ENCODE data around the gene DYNC1I1. TPM values are rescaled to one million over a fixed set of nuclear protein-coding genes. Genes with fewer than 3 reads are reported as not detected.
A peak's percentile ranks its signal among the peaks of the same experiment; 100 is the strongest.

Gene DYNC1I1
- total RNA-seq, 1 experiment from 2014 or later = not detected

DNA sequence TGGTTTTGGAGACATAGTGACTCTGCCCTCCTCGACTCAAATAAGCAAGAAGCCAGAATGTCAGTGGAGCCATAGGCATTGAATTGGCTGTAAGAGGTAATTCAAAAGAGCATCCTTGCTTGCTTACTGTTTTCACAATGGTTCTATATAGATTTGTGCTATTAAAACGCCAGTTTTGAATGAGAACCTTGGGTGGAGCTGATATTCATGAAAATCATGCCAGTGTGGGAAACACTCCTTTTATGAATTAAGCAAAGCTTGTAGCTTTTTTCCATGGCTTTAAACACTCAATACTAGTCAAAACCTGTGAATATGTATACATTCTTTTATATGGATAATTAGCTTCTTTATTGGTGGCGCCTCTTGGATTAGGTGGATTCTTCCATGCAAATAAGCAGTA, 297.0 kb downstream of the DYNC1I1 start:
- no TSS peak for BruUV-seq (replicated peaks)
- no peak for DNase-seq (ENCODE audit: unreplicated experiment)
- CTCF ChIA-PET = interaction anchor here (0.6 kb wide), 2 partner anchors 759 to 1626 kb away, joined by 3 to 4 read pairs; no protein-coding TSS in a partner anchor

GRCh38 chr7:96074871-96075270, 302.5 kb downstream of the DYNC1I1 start:
- no peaks in the 10 kb centered on the region for H3K36me3 Mint-ChIP-seq (ENCODE audit: insufficient read depth, unreplicated experiment)
- DNase-seq (ENCODE audit: unreplicated experiment) = no peak
- no peak overlapping the region for H3K27ac Mint-ChIP-seq (ENCODE audit: low read depth, unreplicated experiment)
- no peak overlapping the region for H3K4me3 Mint-ChIP-seq (ENCODE audit: unreplicated experiment)
- ChIA-PET POLR2A (no interaction called here), CTCF (interaction anchor here (0.6 to 4.3 kb wide), 18 partner anchors 11 to 1009 kb away, joined by 3 to 36 read pairs (median 4); no protein-coding TSS in a partner anchor)
- TF ChIP-seq, protein P1, sequence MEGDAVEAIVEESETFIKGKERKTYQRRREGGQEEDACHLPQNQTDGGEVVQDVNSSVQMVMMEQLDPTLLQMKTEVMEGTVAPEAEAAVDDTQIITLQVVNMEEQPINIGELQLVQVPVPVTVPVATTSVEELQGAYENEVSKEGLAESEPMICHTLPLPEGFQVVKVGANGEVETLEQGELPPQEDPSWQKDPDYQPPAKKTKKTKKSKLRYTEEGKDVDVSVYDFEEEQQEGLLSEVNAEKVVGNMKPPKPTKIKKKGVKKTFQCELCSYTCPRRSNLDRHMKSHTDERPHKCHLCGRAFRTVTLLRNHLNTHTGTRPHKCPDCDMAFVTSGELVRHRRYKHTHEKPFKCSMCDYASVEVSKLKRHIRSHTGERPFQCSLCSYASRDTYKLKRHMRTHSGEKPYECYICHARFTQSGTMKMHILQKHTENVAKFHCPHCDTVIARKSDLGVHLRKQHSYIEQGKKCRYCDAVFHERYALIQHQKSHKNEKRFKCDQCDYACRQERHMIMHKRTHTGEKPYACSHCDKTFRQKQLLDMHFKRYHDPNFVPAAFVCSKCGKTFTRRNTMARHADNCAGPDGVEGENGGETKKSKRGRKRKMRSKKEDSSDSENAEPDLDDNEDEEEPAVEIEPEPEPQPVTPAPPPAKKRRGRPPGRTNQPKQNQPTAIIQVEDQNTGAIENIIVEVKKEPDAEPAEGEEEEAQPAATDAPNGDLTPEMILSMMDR (IDR thresholded peaks at IDR 0.05; ENCODE audit: unreplicated experiment) = no peak
- no TSS peak for BruUV-seq (replicated peaks)
- peaks cover 77% of the 10 kb centered on the region for H3K27me3 Mint-ChIP-seq (ENCODE audit: insufficient read depth, unreplicated experiment)
- peaks cover 7% of the 10 kb centered on the region for H3K4me1 Mint-ChIP-seq (ENCODE audit: insufficient read depth, unreplicated experiment)
- intact Hi-C loops (cut with micrococcal nuclease) = loop anchor here (1.0 to 10.0 kb wide), 7 partner anchors 100 to 990 kb away; partner anchors contain the start of gene SLC25A13
- H3K9me3 Mint-ChIP-seq (ENCODE audit: unreplicated experiment) = no peaks in the 10 kb centered on the region

More for the DNA sequence above, 297.0 kb downstream of the DYNC1I1 start:
- intact Hi-C loops (cut with micrococcal nuclease) = no loop called here
- no peaks in the 10 kb centered on the region for H3K9me3 Mint-ChIP-seq (ENCODE audit: unreplicated experiment)
- POLR2A ChIA-PET = no interaction called here
- peaks cover 94% of the 10 kb centered on the region for H3K27me3 Mint-ChIP-seq (ENCODE audit: insufficient read depth, unreplicated experiment)
- no peaks in the 10 kb centered on the region for H3K36me3 Mint-ChIP-seq (ENCODE audit: insufficient read depth, unreplicated experiment)
- no peaks in the 10 kb centered on the region for H3K4me1 Mint-ChIP-seq (ENCODE audit: insufficient read depth, unreplicated experiment)
- no peak overlapping the region for H3K4me3 Mint-ChIP-seq (ENCODE audit: unreplicated experiment)
- no peak overlapping the region for H3K27ac Mint-ChIP-seq (ENCODE audit: low read depth, unreplicated experiment)
- TF ChIP-seq, protein P1 (IDR thresholded peaks at IDR 0.05; ENCODE audit: unreplicated experiment) = no peak

- TF ChIP-seq, protein P1 (IDR thresholded peaks at IDR 0.05; ENCODE audit: unreplicated experiment) = peak; percentile 91
- H3K4me1 Mint-ChIP-seq (ENCODE audit: insufficient read depth, unreplicated experiment) = peaks cover 7% of the 10 kb centered on the region
These were observed 303.4 kb downstream of the DYNC1I1 start for GRCh38 chr7:96075510-96076349.

DNA sequence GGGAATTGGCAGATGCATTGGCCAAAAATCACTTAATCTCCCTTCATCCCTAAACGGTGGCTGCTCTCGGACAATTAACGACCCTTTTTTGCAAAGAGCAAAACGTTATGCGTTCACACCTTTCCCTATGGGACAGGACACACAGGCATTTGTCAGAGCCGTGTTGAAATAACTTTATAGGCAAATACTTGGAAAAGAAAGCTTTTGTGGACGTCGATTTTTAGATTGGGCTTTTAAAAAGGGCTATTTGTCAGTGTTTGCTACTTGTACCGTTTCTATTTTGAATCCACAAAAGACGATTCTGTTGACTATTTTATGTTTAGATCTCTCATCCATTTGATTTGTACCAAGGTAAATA, 304.0 kb downstream of the DYNC1I1 start:
- CTCF ChIA-PET = interaction anchor here (0.6 to 4.3 kb wide), 24 partner anchors 9 to 1288 kb away, joined by 3 to 36 read pairs (median 3); no protein-coding TSS in a partner anchor
- POLR2A ChIA-PET = no interaction called here
- no TSS peak for BruUV-seq (replicated peaks)
- TF ChIP-seq, protein P1 (IDR thresholded peaks at IDR 0.05; ENCODE audit: unreplicated experiment) = no peak
- Mint-ChIP-seq H3K9me3 (ENCODE audit: unreplicated experiment) (no peaks in the 10 kb centered on the region), H3K27ac (ENCODE audit: low read depth, unreplicated experiment) (no peak overlapping the region), H3K36me3 (ENCODE audit: insufficient read depth, unreplicated experiment) (no peaks in the 10 kb centered on the region), H3K4me3 (ENCODE audit: unreplicated experiment) (peak overlapping the region; percentile 62), H3K4me1 (ENCODE audit: insufficient read depth, unreplicated experiment) (peaks cover 7% of the 10 kb centered on the region), H3K27me3 (ENCODE audit: insufficient read depth, unreplicated experiment) (peaks cover 69% of the 10 kb centered on the region)
- DNase-seq (ENCODE audit: unreplicated experiment) = no peak
- intact Hi-C loops (cut with micrococcal nuclease) = loop anchor here (5.0 to 10.0 kb wide), 4 partner anchors 98 to 698 kb away; partner anchors contain the start of gene SLC25A13

More at GRCh38 chr7:96075510-96076349, 303.4 kb downstream of the DYNC1I1 start:
- intact Hi-C loops (cut with micrococcal nuclease) = loop anchor here (1.0 to 10.0 kb wide), 7 partner anchors 99 to 990 kb away; partner anchors contain the start of gene SLC25A13
- Mint-ChIP-seq H3K4me3 (ENCODE audit: unreplicated experiment) (peak overlapping the region; percentile 62), H3K9me3 (ENCODE audit: unreplicated experiment) (no peaks in the 10 kb centered on the region), H3K36me3 (ENCODE audit: insufficient read depth, unreplicated experiment) (no peaks in the 10 kb centered on the region), H3K27me3 (ENCODE audit: insufficient read depth, unreplicated experiment) (peaks cover 75% of the 10 kb centered on the region), H3K27ac (ENCODE audit: low read depth, unreplicated experiment) (no peak overlapping the region)
- no TSS peak for BruUV-seq (replicated peaks)
- ChIA-PET CTCF (interaction anchor here (0.6 to 4.3 kb wide), 30 partner anchors 10 to 1288 kb away, joined by 3 to 36 read pairs (median 3); no protein-coding TSS in a partner anchor), POLR2A (interaction anchor here (0.6 kb wide), 1 partner anchor 23 kb away, joined by 3 read pairs; no protein-coding TSS in a partner anchor)
- DNase-seq (ENCODE audit: unreplicated experiment) = peak; percentile 57

Data from MCF 10A (cell line).